H1 (cell line): ENCODE data around the gene FBXO38. TPM values are rescaled to one million over a fixed set of nuclear protein-coding genes. Genes with fewer than 3 reads are reported as not detected.

ENCODE experiments used
- ATF2 ChIP-seq: IDR thresholded peaks from 2 replicates; pipeline ENCODE4 v1.6.1; 2012; ENCODE audit warnings: low read length, inconsistent platforms
- EP300 ChIP-seq, 2 experiments: IDR thresholded peaks; 1 replicate in 1 of 2; 2 replicates in 1 of 2; pipeline ENCODE4 v1.6.1; 2011 to 2012; ENCODE audit warnings: low read depth in 2 of 2, low read length in 2 of 2, mild to moderate bottlenecking in 2 of 2, borderline replicate concordance in 1 of 2, inconsistent platforms in 1 of 2, moderate library complexity in 1 of 2
- HDAC2 ChIP-seq, 2 experiments: fragments of 300-600 bp in 1 of 2; sonication (generic) in 1 of 2; IDR thresholded peaks; 2 replicates each; pipeline ENCODE4 v1.6.1; 2011 to 2012; ENCODE audit warnings: low read depth in 2 of 2, low read length in 2 of 2, mild to moderate bottlenecking in 2 of 2, moderate library complexity in 2 of 2, borderline replicate concordance in 1 of 2, inconsistent platforms in 1 of 2
- JUND ChIP-seq: IDR thresholded peaks from 2 replicates; pipeline ENCODE4 v1.6.1; 2011; ENCODE audit warnings: mild to moderate bottlenecking, improper control_type of control experiment, low read length
- KDM4A ChIP-seq: IDR thresholded peaks from one replicate; pipeline ENCODE4 v1.7.1; 2012; ENCODE audit warnings: low read depth, mild to moderate bottlenecking, moderate library complexity, low read length, inconsistent platforms; ENCODE audit not compliant: severe bottlenecking
- RBBP5 ChIP-seq: IDR thresholded peaks from 2 replicates; pipeline ENCODE4 v1.7.1; 2012; ENCODE audit warnings: low read depth, mild to moderate bottlenecking, inconsistent platforms, low read length, moderate library complexity, borderline replicate concordance
- SUZ12 ChIP-seq: fragments of 200-600 bp; sonication (generic); IDR thresholded peaks from 2 replicates; pipeline ENCODE4 v1.6.1; 2012; ENCODE audit warnings: mild to moderate bottlenecking, inconsistent platforms, low read length, moderate library complexity, mixed read lengths
- TAF7 ChIP-seq: optimal IDR thresholded peaks from 2 replicates; pipeline ENCODE3; 2011; ENCODE audit warnings: low read depth, mild to moderate bottlenecking, inconsistent platforms, low read length, moderate library complexity, borderline replicate concordance
- polyA plus RNA-seq, 7 experiments: library from polyadenylated mRNA; depleted of rRNA in 3 of 7; stranded (reverse) in 5 of 7; unstranded in 2 of 7; fragments of >200 nt in 5 of 7; fragments of 200-250 nt in 2 of 7; gene quantifications; 1 replicate in 5 of 7; 2 replicates in 1 of 7; 4 replicates in 1 of 7; pipeline versions ENCODE4 v1.2.1 to v1.2.3, GENCODE V29; 2011 to 2013; ENCODE audit warnings: missing spikeins in 2 of 7, mixed read lengths in 2 of 7
- total RNA-seq: library from RNA; stranded (reverse); fragmentation: NEBNext Ultra II Directional; extraction: Animal tissue kit (Norgen Biotek cat#: 25700); gene quantifications from 2 replicates; pipeline ENCODE4 v1.2.1, GENCODE V29; 2021

The FBXO38 gene
- total and polyA plus RNA-seq, 2 of the 8 experiments (the other 6 are each of a cell fraction or from before 2014, with no cell fraction given): 9.1 to 34.3 TPM

- TF ChIP-seq KDM4A (no peak), JUND (no peak), EP300 (IDR thresholded peaks at IDR 0.05; ENCODE audit: borderline replicate concordance in 1 of 2, low read depth in 2 of 2, low read length in 2 of 2) (no peak), RBBP5 (no peak), TAF7 (no peak), ATF2 (no peak), HDAC2 (IDR thresholded peaks at IDR 0.05; ENCODE audit: borderline replicate concordance in 1 of 2, low read depth in 2 of 2, low read length in 2 of 2) (no peak), SUZ12 (no peak)
Observed at GRCh38 chr5:148401604-148402003, 17.8 kb downstream of the FBXO38 start (continued).
